ENCODE data around the gene P2RX7.
"Not testable (repeated sequence)": the region's sequence is repeated elsewhere in the genome, so short reads cannot be mapped to it uniquely, and the experiment has no call there.

Gene P2RX7

GRCh38 chr12:121202407-121203355, 70.0 kb downstream of the P2RX7 start:
- DNase-seq (ENCODE audit: low read depth in 2 of 3, low spot score in 2 of 3), result no peak

- DNase-seq (ENCODE audit: low read depth in 2 of 3, low spot score in 2 of 3), result no peak
Observed at GRCh38 chr12:121203482-121203881, 70.8 kb downstream of the P2RX7 start.

GRCh38 chr12:121205491-121205890, 72.8 kb downstream of the P2RX7 start:
- no peak for DNase-seq (ENCODE audit: low read depth in 2 of 3, low spot score in 2 of 3)

- DNase-seq (ENCODE audit: low read depth in 2 of 3, low spot score in 2 of 3), result not testable (repeated sequence)
Observed at GRCh38 chr12:121208571-121208970, 75.9 kb downstream of the P2RX7 start.

- no peak for DNase-seq (ENCODE audit: low read depth in 2 of 3, low spot score in 2 of 3)
Observed at GRCh38 chr12:121209221-121209620, 76.5 kb downstream of the P2RX7 start.

- DNase-seq (ENCODE audit: low read depth in 2 of 3, low spot score in 2 of 3), result peak; percentile 66 to 81 (median 75)
Observed at GRCh38 chr12:121209624-121210572, 77.2 kb downstream of the P2RX7 start, which contains the start of gene P2RX4. Gene P2RX4 (plus strand): TSS chr12:121210129. CDS start chr12:121210165, 36 bp downstream.

- DNase-seq (ENCODE audit: low read depth in 2 of 3, low spot score in 2 of 3), result no peak
Observed at GRCh38 chr12:121212875-121213274, 80.2 kb downstream of the P2RX7 start.

- no peak for DNase-seq (ENCODE audit: low read depth in 2 of 3, low spot score in 2 of 3)
Observed at GRCh38 chr12:121214166-121214777, 81.6 kb downstream of the P2RX7 start.

GRCh38 chr12:121214855-121215745, 82.4 kb downstream of the P2RX7 start:
- no peak for DNase-seq (ENCODE audit: low read depth in 2 of 3, low spot score in 2 of 3)

- no peak for DNase-seq (ENCODE audit: low read depth in 2 of 3, low spot score in 2 of 3)
Observed at GRCh38 chr12:121216102-121216501, 83.4 kb downstream of the P2RX7 start.

- no peak for DNase-seq (ENCODE audit: low read depth in 2 of 3, low spot score in 2 of 3)
Observed at GRCh38 chr12:121217063-121217462, 84.4 kb downstream of the P2RX7 start.

GRCh38 chr12:121217761-121218160, 85.1 kb downstream of the P2RX7 start:
- DNase-seq (ENCODE audit: low read depth in 2 of 3, low spot score in 2 of 3), result no peak

GRCh38 chr12:121218588-121219352, 86.1 kb downstream of the P2RX7 start:
- no peak for DNase-seq (ENCODE audit: low read depth in 2 of 3, low spot score in 2 of 3)

GRCh38 chr12:121219353-121219986, 86.8 kb downstream of the P2RX7 start:
- DNase-seq (ENCODE audit: low read depth in 2 of 3, low spot score in 2 of 3), result no peak

- DNase-seq (ENCODE audit: low read depth in 2 of 3, low spot score in 2 of 3), result no peak
Observed at GRCh38 chr12:121222847-121223246, 90.2 kb downstream of the P2RX7 start.

GRCh38 chr12:121223292-121224285, 90.9 kb downstream of the P2RX7 start:
- DNase-seq (ENCODE audit: low read depth in 2 of 3, low spot score in 2 of 3), result no peak

GRCh38 chr12:121224591-121224990, 91.9 kb downstream of the P2RX7 start:
- DNase-seq (ENCODE audit: low read depth in 2 of 3, low spot score in 2 of 3), result no peak

- DNase-seq (ENCODE audit: low read depth in 2 of 3, low spot score in 2 of 3), result no peak
Observed at GRCh38 chr12:121226399-121226798, 93.7 kb downstream of the P2RX7 start.
